ENCODE data around the gene GART. TPM values are rescaled to one million over a fixed set of nuclear protein-coding genes. Genes with fewer than 3 reads are reported as not detected.

The GART gene
- total and polyA plus RNA-seq, 2 of the 8 experiments (the other 6 are each of a cell fraction or from before 2014, with no cell fraction given), result 23.1 to 231 TPM

- H3K9ac ChIP-seq (replicated peaks in 1 of 4; ENCODE audit: extremely low read depth in 1 of 4, low read depth in 3 of 4, low read length in 3 of 4), result no peak overlapping the region
- no peak overlapping the region for H2BK5ac ChIP-seq (ENCODE audit: low read depth, low read length)
- no peaks in the 10 kb centered on the region for H3K23me2 ChIP-seq (ENCODE audit: low read depth, low read length)
- no peak overlapping the region for H3K4me2 ChIP-seq (ENCODE audit: insufficient read depth in 1 of 2, low read depth in 2 of 2, low read length in 2 of 2)
- H4K5ac ChIP-seq (ENCODE audit: insufficient read length, low read depth, low read length), result no peak overlapping the region
- H3K14ac ChIP-seq (ENCODE audit: insufficient read length), result no peak overlapping the region
- no peak overlapping the region for H3K4me3 ChIP-seq (ENCODE audit: extremely low read depth in 1 of 4, insufficient read depth in 2 of 4, low read depth in 3 of 4, low read length in 4 of 4)
- H2BK120ac ChIP-seq (replicated peaks; ENCODE audit: low read depth, low read length), result no peak overlapping the region
- H3K27ac ChIP-seq (ENCODE audit: low read depth, low read length), result no peak overlapping the region
- H3K56ac ChIP-seq (replicated peaks; ENCODE audit: insufficient read length, low read depth, low read length), result no peak overlapping the region
- no peaks in the 10 kb centered on the region for H3K79me2 ChIP-seq (ENCODE audit: control insufficient read depth in 1 of 2, insufficient read depth in 2 of 2, low read length in 2 of 2)
- CTCF ChIA-PET (ENCODE audit: partially characterized antibody), result interaction anchor here (0.6 kb wide), 1 partner anchor 37 kb away, joined by 3 read pairs; no protein-coding TSS in a partner anchor
- H3K23ac ChIP-seq (ENCODE audit: insufficient read length), result no peak overlapping the region
- POLR2A ChIA-PET (ENCODE audit: partially characterized antibody), result interaction anchor here (1.2 to 4.9 kb wide), 3 partner anchors 13 to 56 kb away, joined by 3 to 23 read pairs (median 3); partner anchors contain the start of gene GART
- no peak overlapping the region for H2BK12ac ChIP-seq (ENCODE audit: low read depth, low read length)
- H3K4me1 ChIP-seq (replicated peaks in 1 of 4; ENCODE audit: control insufficient read depth in 3 of 4, insufficient read depth in 4 of 4, low read length in 3 of 4), result no peaks in the 10 kb centered on the region
- no peak overlapping the region for H2BK20ac ChIP-seq (ENCODE audit: low read length)
- H3K36me3 ChIP-seq (ENCODE audit: control insufficient read depth in 2 of 4, insufficient read depth in 4 of 4, low read length in 3 of 4), result peaks cover 10 to 96% (median 65%) of the 10 kb centered on the region in 4 experiments
- no peak for DNase-seq (ENCODE audit: low read depth in 1 of 2, low spot score in 2 of 2)
- no peak for FAIRE-seq
- H4K91ac ChIP-seq (replicated peaks; ENCODE audit: insufficient read length, low read length), result no peak overlapping the region
- WGBS, 2 experiments (ENCODE audit: extremely low coverage in 1 of 2, insufficient coverage in 1 of 2, insufficient read length in 1 of 2, insufficient replicate concordance in 2 of 2, low coverage in 1 of 2, low lambda C conversion rate in 2 of 2, missing lambda C conversion rate in 1 of 2), result 93% methylated on average over 4 of the region's 4 CpGs; no CpG with 5 or more reads in 1 of the 2 experiments
- no peak overlapping the region for H3K4ac ChIP-seq (replicated peaks; ENCODE audit: insufficient read length, low read depth, low read length)
- no peaks in the 10 kb centered on the region for H3K9me3 ChIP-seq (ENCODE audit: insufficient read depth in 2 of 2, low read depth in 1 of 2, low read length in 1 of 2)
- H2AK5ac ChIP-seq (ENCODE audit: low read depth, low read length), result no peak overlapping the region
- H2BK15ac ChIP-seq (ENCODE audit: low read length), result no peak overlapping the region
- no peak overlapping the region for H4K8ac ChIP-seq (ENCODE audit: extremely low read depth, insufficient read depth, low read length)
- H3K18ac ChIP-seq (ENCODE audit: extremely low read depth, low read length), result no peak overlapping the region
- no peaks in the 10 kb centered on the region for H3K27me3 ChIP-seq (replicated peaks in 1 of 4; ENCODE audit: control insufficient read depth in 3 of 4, extremely low read depth in 1 of 4, insufficient read depth in 3 of 4, low read length in 3 of 4)
- no peaks in the 10 kb centered on the region for H3K79me1 ChIP-seq (ENCODE audit: low read depth, low read length)
- H4K20me1 ChIP-seq (replicated peaks in 1 of 2; ENCODE audit: control insufficient read depth in 1 of 2, insufficient read depth in 2 of 2, low read length in 2 of 2), result peaks cover 0 to 5% of the 10 kb centered on the region in 2 experiments
- H2AFZ ChIP-seq (ENCODE audit: low read length), result no peak overlapping the region
- TF ChIP-seq BACH1 (IDR thresholded peaks at IDR 0.05; ENCODE audit: low read length) (no peak), RFX5 (IDR thresholded peaks at IDR 0.05; ENCODE audit: borderline replicate concordance, low read depth, low read length) (no peak), SP2 (IDR thresholded peaks at IDR 0.05; ENCODE audit: low read length) (no peak), SP4 (IDR thresholded peaks at IDR 0.05; ENCODE audit: low read length) (no peak), CREB1 (IDR thresholded peaks at IDR 0.05) (no peak), HDAC6 (IDR thresholded peaks at IDR 0.05; ENCODE audit: low read depth, low read length) (no peak), ATF2 (IDR thresholded peaks at IDR 0.05; ENCODE audit: low read length) (no peak), POU5F1 (IDR thresholded peaks at IDR 0.05; ENCODE audit: low read depth, low read length) (no peak), SRF (IDR thresholded peaks at IDR 0.05; ENCODE audit: low read depth, low read length) (no peak), CTCF (IDR thresholded peaks at IDR 0.05; ENCODE audit: control extremely low read depth in 1 of 3, insufficient read depth in 1 of 3, low read depth in 1 of 3, low read length in 3 of 3) (no peak), CBX8 (IDR thresholded peaks at IDR 0.05; ENCODE audit: borderline replicate concordance, low read depth, low read length) (no peak)
These were observed 30.3 kb downstream of the GART start for GRCh38 chr21:33511639-33512038.
